Testis (tissue), 2 donors: ENCODE results near the gene BCO2.

Experiments
- CTCF ChIP-seq, 3 experiments: fragments of 450-650 bp in 2 of 3; fragments of 200-600 bp in 1 of 3; sonication (generic) in 1 of 3; IDR thresholded peaks; one replicate each; pipeline ENCODE4 v1.5.1; 2016 to 2019; ENCODE audit warnings: antibody characterized with exemption in 3 of 3, mild to moderate bottlenecking in 2 of 3, moderate library complexity in 1 of 3
- POLR2A ChIP-seq: fragments of 450-650 bp; IDR thresholded peaks from one replicate; pipeline ENCODE4 v1.6.1; 2017; ENCODE audit warnings: antibody characterized with exemption, mild to moderate bottlenecking, moderate library complexity

GRCh38 chr11:112166562-112166961 lies 8.8 kb upstream of the BCO2 start:
- TF ChIP-seq CTCF (IDR thresholded peaks at IDR 0.05) (no peak), POLR2A (no peak)
